GM19452 (cell line): ENCODE results near the gene CST3.
"Not testable (repeated sequence)": the region's sequence is repeated elsewhere in the genome, so short reads cannot be mapped to it uniquely, and the experiment has no call there.

Source experiments
- ATAC-seq: cut with Tn5 transposase; IDR thresholded peaks from one replicate; pipeline ENCODE4 v1.9.1; 2021; ENCODE audit not compliant: unreplicated experiment

CST3 gene

GRCh38 chr20:23629542-23630391 lies 8.0 kb downstream of the CST3 start:
- no peak for ATAC-seq

- ATAC-seq = no peak
Observed at GRCh38 chr20:23629017-23629541, 8.7 kb downstream of the CST3 start.

GRCh38 chr20:23628402-23629016 lies 9.2 kb downstream of the CST3 start:
- ATAC-seq = no peak

GRCh38 chr20:23627501-23627900 lies 10.3 kb downstream of the CST3 start:
- no peak for ATAC-seq

DNA sequence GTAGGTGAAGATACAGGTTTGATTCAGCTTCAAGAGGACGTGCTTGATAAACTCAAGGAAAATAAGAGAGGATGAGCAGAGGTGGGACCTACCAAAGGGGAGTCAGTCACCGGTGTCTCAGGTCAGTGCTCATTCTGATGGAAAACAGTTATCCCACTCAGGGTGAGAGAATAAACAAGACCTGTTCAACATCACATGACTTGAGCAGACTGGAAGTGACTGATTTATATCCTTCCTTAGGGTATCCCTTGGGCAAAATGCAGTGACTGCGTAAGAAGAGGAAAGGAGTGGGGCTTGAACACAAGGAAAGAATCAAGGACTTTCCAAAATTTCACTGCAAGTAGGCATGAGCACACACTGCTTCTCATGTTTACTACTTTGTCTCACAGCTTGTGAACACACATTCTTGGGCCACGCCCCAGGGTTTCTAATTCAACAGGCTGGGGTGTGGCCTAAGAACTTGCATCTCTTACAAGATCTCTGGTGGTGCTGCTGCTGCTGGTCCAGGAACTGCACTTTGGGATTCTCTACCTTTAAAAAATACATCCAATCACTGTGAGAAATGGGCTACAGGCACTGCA lies 11.6 kb downstream of the CST3 start:
- ATAC-seq = no peak

DNA sequence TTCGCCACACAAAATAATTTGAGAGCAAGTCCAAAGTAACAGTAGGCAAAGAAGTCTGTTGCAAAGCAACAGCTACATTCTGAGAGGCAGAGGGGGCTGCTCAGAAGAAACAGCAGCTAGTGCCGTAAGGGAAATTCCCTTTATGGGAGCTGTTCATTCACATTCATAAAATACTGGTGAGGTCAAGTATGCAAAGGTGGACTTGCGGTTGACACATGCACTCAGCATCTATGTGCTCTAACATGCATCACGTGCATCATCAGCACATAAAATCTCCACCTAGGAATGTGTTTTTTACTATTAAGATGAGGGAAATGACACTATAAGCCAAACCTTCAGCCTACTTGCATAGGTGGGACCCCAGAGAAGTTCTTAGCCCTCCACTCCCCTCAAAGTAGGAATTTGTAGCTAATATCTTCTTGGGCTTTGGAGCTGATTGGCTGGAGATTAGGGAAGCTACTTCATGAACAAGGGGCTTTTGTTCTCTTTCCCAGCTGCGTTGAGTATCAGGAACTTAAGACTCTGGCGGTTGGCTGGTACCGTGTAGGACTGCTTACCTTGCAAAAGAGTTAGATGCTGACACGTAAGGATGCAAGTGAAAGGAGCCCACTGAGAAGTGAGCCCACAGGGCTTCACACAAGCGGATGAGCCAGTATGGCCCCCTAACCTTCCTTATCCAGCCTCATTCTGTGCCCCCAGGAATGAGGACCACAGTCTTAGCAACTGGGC lies 12.4 kb downstream of the CST3 start:
- no peak for ATAC-seq

DNA sequence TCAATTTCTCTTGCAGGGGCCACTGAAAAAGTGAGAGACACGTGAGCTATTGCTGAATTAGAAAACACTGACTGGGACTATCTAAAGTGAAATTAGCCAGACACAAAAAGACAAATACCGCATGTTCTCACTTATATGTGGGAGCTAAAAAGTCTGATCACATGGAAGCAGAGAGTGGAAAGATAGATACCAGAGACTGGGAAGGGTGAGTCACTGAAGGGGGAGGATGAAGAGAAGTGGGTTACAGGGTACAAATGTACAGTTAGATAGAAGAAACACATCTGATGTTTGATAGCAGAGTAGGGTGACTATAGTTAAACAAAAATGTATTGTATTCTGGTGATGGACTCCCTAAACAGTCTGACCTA lies 13.4 kb downstream of the CST3 start:
- no peak for ATAC-seq

DNA sequence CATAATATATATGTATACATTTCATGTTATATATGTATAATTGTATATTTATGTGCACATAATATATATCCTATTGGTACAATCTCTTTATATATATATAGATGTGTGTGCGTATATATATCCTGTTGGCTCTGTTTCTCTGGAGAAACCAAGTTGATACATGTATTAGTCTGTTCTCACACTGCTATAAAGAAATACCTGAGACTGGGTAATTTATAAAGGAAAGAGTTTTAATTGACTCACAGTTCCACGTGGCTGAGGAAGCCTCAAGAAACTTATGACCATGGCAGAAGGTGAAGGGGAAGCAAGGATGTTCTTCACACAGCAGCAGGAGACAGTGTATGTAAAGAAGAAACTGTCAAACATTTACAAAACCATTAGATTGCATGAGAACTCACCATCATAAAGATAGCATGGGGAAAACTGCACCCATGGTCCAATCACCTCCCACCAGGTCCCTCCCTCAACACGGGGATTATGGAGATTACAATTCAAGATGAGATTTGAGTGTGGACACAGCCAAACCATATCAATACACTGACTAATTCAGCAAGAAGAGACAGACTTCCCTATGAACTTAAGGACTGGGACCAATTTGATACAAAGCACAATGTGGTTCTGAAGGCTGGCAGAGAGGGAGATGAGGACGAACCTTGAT lies 14.0 kb downstream of the CST3 start:
- no peak for ATAC-seq

GRCh38 chr20:23622839-23623343 lies 14.9 kb downstream of the CST3 start:
- peak; percentile 74 for ATAC-seq

DNA sequence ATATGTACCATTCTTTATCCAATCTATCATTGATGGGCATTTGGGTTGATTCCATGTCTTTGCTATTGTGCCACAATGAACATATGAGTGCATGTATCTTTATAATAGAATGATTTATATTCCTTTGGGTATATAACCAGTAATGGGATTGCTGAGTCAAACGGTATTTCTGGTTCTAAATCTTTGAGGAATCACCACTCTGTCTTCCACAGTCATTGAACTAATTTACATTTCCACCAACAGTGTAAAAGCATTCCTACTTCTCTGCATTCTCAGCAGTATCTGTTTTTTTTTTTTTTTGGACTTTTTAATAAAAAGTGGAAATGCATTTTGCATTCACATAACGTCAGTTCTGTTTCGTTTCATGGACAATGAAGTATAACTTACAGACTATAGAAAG lies 15.4 kb downstream of the CST3 start:
- not testable (repeated sequence) for ATAC-seq

- not testable (repeated sequence) for ATAC-seq
Observed at GRCh38 chr20:23620670-23621386, 16.9 kb downstream of the CST3 start.

DNA sequence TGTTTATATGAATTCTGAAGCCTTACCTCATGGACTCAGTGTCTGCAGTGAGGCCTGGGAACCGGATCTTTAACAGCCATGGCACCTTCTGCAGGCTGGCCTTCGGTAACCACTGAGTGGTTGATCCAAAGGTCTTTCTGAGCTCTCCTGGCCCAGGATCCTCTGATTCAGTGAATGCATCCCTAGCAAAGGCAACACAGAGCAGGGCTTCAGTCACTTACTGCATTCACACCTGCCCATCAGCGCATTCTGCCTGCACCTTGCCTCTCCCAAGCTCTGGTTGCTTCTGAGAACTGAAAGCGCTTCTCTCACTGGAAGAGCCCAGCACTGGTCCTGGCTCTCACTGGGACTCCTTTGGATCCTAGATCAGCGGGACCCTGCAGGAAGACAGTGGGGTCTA lies 23.6 kb downstream of the CST3 start:
- no peak for ATAC-seq

GRCh38 chr20:23613676-23614075 lies 24.1 kb downstream of the CST3 start:
- no peak for ATAC-seq

- ATAC-seq = no peak
Observed at GRCh38 chr20:23612396-23612795, 25.4 kb downstream of the CST3 start.

GRCh38 chr20:23609486-23610109 lies 28.2 kb downstream of the CST3 start:
- ATAC-seq = no peak

DNA sequence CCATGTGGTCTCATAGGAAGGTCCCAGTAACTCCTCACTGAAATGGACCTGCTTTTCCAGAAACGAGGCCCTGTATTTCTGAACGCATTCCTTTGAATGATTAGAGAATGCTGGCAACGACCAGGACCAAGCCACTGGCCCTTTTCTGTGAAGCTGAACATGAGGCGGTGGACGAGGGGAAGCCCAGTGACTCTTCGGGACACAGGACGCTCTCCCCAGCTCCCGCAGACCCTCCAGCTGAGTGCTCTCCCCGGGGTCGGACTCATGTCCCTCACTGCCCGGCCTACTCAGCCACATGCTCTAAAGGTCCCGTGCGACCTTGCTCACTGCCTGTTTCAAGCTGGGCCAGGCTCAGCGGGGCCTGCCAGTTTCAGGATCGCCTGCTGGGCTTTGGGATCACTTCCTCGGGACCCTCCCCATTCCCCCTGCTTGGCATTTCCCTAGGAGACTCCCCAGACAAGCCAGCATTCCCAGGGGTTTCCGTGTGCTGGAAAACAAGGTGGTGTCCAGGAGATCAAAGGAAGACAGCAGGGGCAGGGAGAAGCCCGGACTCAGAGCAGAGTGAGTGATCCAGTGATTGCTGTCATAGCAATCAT lies 29.4 kb downstream of the CST3 start:
- ATAC-seq = no peak

DNA sequence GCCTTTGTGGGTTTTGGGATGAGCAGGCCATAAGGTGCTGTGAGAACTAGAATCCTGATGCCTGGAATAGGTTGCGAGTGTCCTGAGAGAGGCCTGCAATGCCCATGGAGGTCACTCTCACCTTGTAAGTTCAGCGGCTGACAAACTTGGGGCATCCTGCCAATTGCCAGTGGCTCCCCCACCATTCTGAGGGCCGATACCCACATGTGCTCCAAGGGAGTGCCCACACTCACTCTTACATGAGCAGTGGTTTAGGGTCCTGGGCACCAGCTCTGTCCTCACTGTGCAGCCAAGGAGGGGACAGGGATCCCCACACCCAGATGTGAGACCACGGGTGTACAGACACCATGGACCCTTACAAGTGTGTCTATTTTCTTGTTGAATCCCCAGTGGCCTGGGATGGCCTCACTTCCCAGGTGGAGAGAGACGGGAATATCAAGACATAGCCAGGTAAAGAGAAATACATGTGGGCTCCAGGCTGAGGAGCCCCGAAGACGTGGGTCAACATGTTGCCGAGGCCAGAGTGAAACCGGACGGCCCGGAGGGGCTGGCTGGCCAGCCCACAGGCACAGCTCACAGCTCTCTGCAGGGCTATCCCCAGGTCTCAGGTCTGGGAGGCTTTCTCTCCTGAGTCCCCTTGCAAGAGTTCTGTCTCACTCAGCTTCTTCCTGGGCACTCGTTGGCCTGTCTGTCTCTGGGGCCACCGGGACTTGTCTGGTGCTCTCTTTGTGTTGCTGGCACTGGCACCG lies 30.1 kb downstream of the CST3 start:
- no peak for ATAC-seq

DNA sequence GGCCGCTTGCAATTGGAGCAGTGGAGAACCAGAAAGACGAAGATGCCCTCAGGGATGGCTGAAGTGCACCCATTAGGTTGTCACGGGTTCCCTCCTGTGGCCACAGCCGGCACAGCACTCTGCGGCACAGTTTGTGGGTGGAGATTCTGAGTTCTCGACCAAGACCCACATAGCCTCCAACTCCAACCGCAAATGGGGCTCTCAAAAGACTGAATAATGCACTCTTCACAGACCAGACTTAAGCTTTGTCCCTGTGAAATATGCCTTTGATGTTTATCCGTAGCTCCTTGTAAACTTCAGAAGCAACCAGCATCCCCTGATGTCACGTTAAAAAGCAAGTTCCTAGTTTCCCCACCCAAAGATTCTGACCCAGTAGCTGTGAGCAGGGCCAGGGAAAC lies 31.1 kb downstream of the CST3 start:
- peak; percentile 88 for ATAC-seq
